CD4-positive, alpha-beta T cell treated with Interleukin-17A for 4 hours (primary cell): ENCODE results near the gene SYT14.
"Not testable (repeated sequence)": the region's sequence is repeated elsewhere in the genome, so short reads cannot be mapped to it uniquely, and the experiment has no call there.

Experiments
- DNase-seq: peaks from one replicate; pipeline ENCODE4 v3.0.0-alpha.2; 2020; ENCODE audit warnings: mixed read lengths

The SYT14 gene

GRCh38 chr1:209945377-209945776 lies 7.4 kb downstream of the SYT14 start:
- no peak for DNase-seq

GRCh38 chr1:209948155-209948554 lies 10.1 kb downstream of the SYT14 start:
- DNase-seq: no peak

GRCh38 chr1:209956116-209956515 lies 18.1 kb downstream of the SYT14 start:
- DNase-seq: no peak

- no peak for DNase-seq
Observed at GRCh38 chr1:209959623-209960022, 21.6 kb downstream of the SYT14 start.

- DNase-seq: no peak
Observed at GRCh38 chr1:209960926-209961325, 22.9 kb downstream of the SYT14 start.

- DNase-seq: no peak
Observed at GRCh38 chr1:209962388-209962787, 24.4 kb downstream of the SYT14 start.

- no peak for DNase-seq
Observed at GRCh38 chr1:209962856-209963255, 24.8 kb downstream of the SYT14 start.

- no peak for DNase-seq
Observed at GRCh38 chr1:209965996-209966395, 28.0 kb downstream of the SYT14 start.

GRCh38 chr1:209978721-209979120 lies 40.7 kb downstream of the SYT14 start:
- DNase-seq: not testable (repeated sequence)

- DNase-seq: no peak
Observed at GRCh38 chr1:209983953-209984352, 45.9 kb downstream of the SYT14 start.

- DNase-seq: no peak
Observed at GRCh38 chr1:209985002-209985401, 47.0 kb downstream of the SYT14 start.

- DNase-seq: no peak
Observed at GRCh38 chr1:209988706-209989105, 50.7 kb downstream of the SYT14 start.

- no peak for DNase-seq
Observed at GRCh38 chr1:209989525-209989924, 51.5 kb downstream of the SYT14 start.

- no peak for DNase-seq
Observed at GRCh38 chr1:209993061-209993830, 55.2 kb downstream of the SYT14 start.

- DNase-seq: no peak
Observed at GRCh38 chr1:209996348-209996747, 58.3 kb downstream of the SYT14 start.

GRCh38 chr1:209999005-209999404 lies 61.0 kb downstream of the SYT14 start:
- no peak for DNase-seq

- no peak for DNase-seq
Observed at GRCh38 chr1:210001751-210002150, 63.7 kb downstream of the SYT14 start.

GRCh38 chr1:210003501-210003900 lies 65.5 kb downstream of the SYT14 start:
- DNase-seq: no peak

GRCh38 chr1:210010161-210010560 lies 72.1 kb downstream of the SYT14 start:
- no peak for DNase-seq

- no peak for DNase-seq
Observed at GRCh38 chr1:210021145-210021860, 83.3 kb downstream of the SYT14 start.

GRCh38 chr1:210022044-210022443 lies 84.0 kb downstream of the SYT14 start:
- DNase-seq: no peak

GRCh38 chr1:210024282-210024681 lies 86.3 kb downstream of the SYT14 start:
- DNase-seq: no peak

- DNase-seq: no peak
Observed at GRCh38 chr1:210024996-210025395, 87.0 kb downstream of the SYT14 start.

- DNase-seq: no peak
Observed at GRCh38 chr1:210025870-210026269, 87.9 kb downstream of the SYT14 start.
